Measurements from ENCODE around the gene PPDPF.

Gene PPDPF

DNA sequence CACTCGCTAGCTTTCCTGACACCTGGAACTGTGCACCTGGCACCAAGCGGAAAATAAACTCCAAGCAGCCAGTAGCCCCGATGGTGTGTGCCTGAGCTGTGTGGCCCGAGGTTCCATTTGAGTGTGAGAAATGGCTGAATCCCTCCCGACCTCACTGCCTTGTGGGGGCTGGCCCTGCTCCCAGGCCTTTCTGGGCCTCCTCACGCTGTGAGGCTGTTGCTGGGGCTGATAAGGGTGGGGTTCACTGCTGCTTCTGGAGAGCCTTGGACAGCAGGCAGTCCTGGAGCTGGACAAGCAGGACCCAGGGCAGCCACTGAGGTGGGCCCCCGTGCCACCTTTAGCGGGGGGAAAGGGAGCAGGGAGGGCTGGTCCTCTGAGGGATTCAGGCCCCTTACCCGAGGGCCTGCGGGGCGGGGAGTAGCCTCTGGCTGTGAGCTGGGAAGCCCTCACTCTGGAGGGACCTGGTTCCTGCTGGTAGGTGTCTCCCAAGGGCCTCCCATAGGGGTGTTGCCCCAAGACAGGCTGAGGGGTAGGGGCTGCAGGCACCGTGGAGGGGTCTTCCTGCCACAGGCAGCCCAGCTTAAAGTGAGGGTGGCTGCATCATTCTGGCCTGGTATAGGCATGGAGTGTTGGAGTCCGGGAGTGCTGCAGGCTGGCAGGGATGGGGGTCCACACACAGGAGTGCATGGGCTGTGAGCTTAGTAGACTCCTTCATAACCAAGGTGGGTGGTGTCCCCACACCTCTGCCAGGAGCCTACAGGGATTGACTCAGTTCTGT lies 1.7 kb downstream of the PPDPF start:
- no peak for DNase-seq

DNA sequence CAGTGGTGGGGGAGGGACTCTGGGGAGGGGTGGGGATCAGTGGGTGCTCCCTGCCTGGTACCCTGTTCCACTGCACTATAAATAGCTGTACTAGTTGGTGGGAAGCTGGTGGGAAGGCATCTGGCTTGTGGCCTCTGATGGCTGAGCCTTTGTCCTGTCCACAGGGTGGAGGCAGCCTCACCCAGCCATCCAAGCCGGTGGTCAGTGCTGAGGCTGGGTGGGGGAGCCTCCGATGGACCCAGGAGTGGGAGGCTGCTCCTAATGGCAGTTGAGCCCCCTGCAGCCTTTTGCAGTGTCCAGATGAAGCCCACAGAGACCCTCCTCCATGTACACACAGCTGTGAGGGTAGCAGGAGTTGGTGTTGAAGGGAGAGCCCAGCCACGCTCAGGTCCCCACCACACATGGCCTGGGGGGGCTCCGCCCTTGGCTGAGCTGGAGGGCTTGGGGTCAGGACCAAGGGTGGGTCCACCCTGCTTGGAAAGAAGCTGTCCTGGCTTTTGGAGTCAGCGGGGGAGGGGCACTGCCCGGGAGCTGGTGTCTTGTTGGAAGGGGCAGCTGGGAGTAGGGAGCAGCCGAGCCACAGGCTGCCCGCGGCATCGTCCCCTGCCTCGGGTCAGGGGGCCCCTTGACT lies 2.5 kb downstream of the PPDPF start:
- no peak for DNase-seq

DNA sequence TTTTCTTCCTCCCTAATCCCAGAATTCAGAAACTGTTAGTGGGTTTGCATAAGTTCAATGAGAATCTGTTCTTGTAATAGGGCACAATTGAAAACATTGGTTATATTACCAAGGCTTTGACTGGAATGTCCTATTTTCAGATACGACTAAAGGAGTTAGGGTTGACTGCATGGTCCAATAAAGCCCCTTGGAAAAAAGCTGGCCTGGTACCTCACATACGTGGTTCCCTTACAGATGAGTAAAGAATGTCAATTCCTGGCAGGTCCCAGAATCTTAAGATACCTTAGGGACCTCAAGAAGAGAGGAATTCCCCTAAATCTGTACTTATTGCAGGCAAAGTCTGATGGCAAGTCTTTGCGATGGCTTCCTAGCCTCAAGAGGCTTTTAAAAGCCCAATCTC lies 4.6 kb downstream of the PPDPF start:
- DNase-seq: no peak

DNA sequence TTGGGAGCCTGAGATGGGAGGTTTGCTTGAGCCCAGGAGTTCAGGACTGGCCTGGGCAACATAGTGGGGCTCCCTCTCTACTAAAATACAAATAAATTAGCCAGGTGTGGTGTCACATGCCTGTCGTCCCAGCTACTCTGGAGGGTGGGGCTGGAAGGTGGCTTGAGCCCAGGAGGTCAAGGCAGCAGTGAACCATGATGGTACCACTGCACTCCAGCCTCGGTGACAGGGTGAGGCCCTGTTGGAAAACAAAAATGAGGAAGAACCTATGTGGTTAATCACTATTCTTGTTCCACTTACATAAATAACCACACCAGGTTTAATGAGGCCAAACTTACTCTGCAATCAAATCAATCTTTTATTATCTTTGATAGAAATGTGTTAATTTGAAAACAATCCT lies 5.4 kb downstream of the PPDPF start:
- DNase-seq: no peak

- no peak for DNase-seq
These were observed 6.6 kb downstream of the PPDPF start for GRCh38 chr20:63527184-63527583.

- DNase-seq: no peak
These were observed 8.8 kb downstream of the PPDPF start for GRCh38 chr20:63529180-63529860.

- DNase-seq: no peak
These were observed 9.6 kb downstream of the PPDPF start for GRCh38 chr20:63529861-63530787.

DNA sequence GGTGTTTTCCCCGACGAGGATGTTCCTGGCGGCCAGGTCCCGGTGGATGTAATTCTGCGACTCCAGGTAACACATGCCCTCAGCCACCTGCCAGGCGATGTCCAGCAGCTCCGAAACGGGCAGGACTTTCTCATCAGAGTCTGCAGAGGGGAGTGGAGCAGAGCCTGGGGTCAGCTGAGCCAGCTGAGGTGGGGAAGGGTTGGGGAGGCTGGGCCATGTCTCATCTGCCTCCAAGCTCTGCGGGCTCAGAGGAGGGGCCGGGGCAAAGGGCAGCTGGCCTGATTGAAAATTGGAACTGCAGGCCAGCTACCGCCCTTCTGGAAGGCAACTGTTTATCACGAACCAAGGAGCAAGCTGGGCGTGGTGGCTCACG lies 10.2 kb downstream of the PPDPF start:
- no peak for DNase-seq

GRCh38 chr20:63531686-63532448 lies 11.3 kb downstream of the PPDPF start:
- no peak for DNase-seq

GRCh38 chr20:63532449-63532971 lies 11.9 kb downstream of the PPDPF start:
- DNase-seq: no peak

DNA sequence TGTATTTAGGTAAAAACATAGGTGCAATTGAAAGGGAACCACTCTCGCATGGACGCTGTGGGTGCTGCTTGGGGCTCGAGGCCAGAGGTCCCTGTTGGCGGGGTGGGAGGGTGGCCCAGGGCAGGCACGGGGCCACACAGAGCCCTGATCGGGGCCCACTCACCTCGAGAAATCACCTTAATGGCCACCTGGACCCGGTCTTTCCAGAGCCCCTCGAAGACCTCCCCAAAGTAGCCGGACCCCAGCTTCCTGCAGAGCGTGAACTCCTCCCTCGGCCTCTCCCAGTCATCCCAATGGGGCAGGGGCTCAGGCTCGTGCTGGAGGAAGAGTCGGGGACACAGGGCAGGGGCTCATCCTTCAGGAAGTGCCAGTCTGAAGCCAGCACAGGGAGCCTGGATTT lies 12.8 kb downstream of the PPDPF start:
- no peak for DNase-seq

DNA sequence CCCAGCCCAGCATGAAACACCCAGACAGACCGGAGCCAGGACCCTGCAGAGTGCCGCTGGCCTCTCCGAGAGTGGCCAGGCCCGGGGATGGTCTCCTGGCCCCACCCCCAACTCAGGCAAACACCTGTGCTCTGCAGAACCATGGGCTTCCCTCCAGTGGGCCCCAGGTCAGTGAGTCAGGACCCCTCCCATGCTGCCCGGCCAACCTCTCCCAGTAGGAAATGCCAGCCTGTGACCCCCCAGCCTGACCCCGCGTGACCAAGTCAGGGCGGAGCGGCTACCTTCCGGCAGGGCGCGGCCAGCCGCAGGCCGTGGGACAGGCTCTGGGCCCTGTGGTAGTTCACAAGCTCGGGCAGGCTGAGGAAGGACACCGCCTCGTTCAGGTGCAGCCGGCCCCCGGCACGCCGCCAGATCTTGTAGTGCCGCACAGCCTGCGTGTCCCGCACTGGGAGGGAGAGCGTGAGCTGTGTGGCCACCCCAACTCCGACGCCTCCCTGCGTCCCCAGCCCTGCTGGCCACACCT lies 13.4 kb downstream of the PPDPF start:
- no peak for DNase-seq

DNA sequence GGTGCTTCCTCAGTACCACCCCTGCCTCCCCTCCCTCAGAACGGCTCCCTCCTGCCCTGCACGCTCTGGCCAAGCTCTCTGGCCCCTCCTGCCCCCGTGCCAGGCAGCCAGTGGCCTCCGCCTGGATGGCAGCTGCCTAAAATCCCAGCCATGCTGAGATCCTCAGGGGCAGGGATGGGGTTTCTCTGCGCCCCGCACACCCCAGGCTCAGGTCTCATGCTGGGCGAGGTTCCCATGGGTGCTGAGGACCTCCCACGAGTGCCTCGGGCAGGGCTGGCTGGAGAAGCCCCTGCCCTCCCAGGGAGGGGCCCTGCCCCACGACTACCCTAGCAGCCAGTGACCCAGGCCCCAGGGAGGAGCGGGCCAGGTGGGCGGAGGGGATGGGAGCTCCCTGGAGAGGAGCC lies 13.9 kb downstream of the PPDPF start:
- no peak for DNase-seq

DNA sequence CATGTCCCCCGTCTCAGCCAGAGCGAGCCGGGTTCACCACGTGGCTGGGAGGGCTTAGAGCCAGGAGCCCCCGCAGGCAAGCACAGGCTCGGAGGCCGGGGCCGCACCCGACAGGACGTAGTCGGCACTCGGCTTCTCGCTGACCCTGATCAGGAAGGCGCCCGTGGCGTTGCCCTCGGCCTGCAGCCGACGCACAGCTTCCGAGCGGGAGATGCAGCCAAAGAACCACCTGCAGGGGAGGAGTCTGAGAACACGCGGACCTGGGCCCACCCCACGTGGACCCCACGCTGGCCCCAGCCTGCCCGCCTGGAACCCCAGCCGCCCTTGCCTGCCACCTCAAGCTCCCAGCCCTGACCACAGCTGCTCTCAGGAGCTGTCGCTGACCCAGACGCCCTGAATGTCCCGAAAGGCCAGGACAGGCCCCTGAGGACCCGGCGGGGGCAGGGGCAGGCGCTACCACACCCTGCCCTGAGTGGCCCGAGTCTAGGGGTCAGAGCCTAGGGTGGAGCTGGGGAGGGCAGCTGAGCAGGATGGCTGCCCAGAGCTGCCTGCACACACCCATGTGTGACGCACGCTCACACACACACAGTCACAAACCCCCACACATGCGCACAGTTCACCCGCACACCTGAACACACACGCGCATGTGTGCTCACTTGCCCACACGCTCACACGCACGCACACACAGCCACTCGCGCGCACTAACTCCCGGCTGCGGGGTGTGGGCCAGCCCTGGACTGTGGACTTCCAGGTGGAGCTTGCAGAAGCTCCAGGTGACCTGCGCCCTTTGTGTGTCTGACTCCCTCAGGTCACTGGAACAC lies 14.5 kb downstream of the PPDPF start:
- no peak for DNase-seq

GRCh38 chr20:63536241-63536977 lies 15.8 kb downstream of the PPDPF start:
- DNase-seq: no peak

- no peak for DNase-seq
These were observed 16.5 kb downstream of the PPDPF start, which contains the start of gene PTK6 for GRCh38 chr20:63536997-63537524. Gene PTK6 (minus strand): TSS chr20:63537376. CDS start chr20:63537314, 62 bp downstream.

DNA sequence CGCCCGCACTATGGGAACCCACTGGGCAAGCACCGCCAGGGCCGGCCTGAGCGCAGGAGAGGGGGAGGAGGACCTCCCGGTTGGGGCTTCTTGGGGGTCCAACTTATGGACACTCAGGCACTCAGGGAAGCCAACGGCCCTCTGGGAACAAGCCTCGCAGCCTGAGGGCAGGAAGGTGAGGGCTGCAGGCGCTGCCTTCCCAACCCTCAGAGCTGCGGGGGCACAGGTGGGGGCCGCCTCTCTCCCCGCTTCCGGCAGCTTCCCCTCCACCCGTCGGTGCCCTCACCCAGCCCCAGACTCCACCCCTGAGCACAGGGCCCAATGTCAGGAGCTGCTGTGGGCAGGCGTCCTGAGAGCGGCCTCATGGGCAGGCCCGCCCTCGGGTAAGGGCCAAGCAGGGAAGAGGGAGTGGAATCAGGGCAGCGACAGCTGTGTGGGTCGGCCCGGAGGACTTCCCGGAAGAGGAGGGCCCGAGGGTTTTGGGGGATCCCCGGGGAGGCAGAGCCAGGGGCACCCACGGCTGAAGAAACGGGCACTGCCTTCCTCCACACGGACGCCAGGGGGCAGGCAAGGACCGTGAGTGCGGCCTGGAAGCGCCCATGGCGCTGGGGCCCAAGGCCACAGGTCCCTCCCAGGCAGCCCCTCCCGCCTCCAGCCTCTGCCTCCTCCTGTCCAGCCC lies 17.1 kb downstream of the PPDPF start:
- peak; percentile 97 for DNase-seq

GRCh38 chr20:63538204-63539091 lies 17.9 kb downstream of the PPDPF start:
- DNase-seq: no peak
